Endothelial cell of umbilical vein (primary cell): Measurements from ENCODE around the gene LMO7. TPM values are rescaled to one million over a fixed set of nuclear protein-coding genes. Genes with fewer than 3 reads are reported as not detected.
"Not testable (repeated sequence)": the region's sequence is repeated elsewhere in the genome, so short reads cannot be mapped to it uniquely, and the experiment has no call there.

Experiments used
- BruUV-seq: library from RNA; stranded (reverse); fragments of 400-500 nt; replicated peaks from 2 replicates; lab custom pipeline; 2021; lab: Mats Ljungman, UMichigan
- CTCF ChIA-PET: fragments of 300-600, 350-600 bp; sonication (Branson Sonifier 250); formaldehyde crosslinking; loops from one replicate; lab custom pipeline; 2021; ENCODE audit warnings: antibody characterized with exemption, inconsistent platforms; lab: Charles Lee
- POLR2A ChIA-PET: fragments of 300-600, 350-600 bp; sonication (Branson Sonifier 250); formaldehyde crosslinking; loops from one replicate; lab custom pipeline; 2021; ENCODE audit warnings: antibody characterized with exemption, inconsistent platforms; lab: Charles Lee
- DNase-seq: peaks from one replicate; pipeline ENCODE4 v3.0.0-alpha.2; 2011; ENCODE audit warnings: low read depth, low spot score
- FAIRE-seq: peaks from 2 replicates; lab custom pipeline; 2011; peaks lifted over from hg19 to GRCh38; lab: Jason Lieb, UNC
- H2AFZ ChIP-seq: 2 replicates; pipeline ENCODE4 v1.6.0; 2012; ENCODE audit warnings: low read depth, low read length, control low read depth, inconsistent platforms
- H3K27ac ChIP-seq: 2 replicates; pipeline ENCODE4 v1.5.1; 2011; ENCODE audit warnings: low read depth, mild to moderate bottlenecking, control low read depth, low read length, moderate library complexity; ENCODE audit not compliant: insufficient read depth
- H3K27me3 ChIP-seq, 2 experiments: 2 replicates each; pipeline versions ENCODE4 v1.6.0 to v1.6.1; 2011; ENCODE audit warnings: low read length in 2 of 2, mixed read lengths in 1 of 2; ENCODE audit not compliant: control insufficient read depth in 2 of 2, insufficient read depth in 2 of 2
- H3K36me3 ChIP-seq, 2 experiments: 2 replicates in 1 of 2; 3 replicates in 1 of 2; pipeline ENCODE4 v1.5.1; 2011; ENCODE audit warnings: low read length in 2 of 2, mild to moderate bottlenecking in 1 of 2, moderate library complexity in 1 of 2; ENCODE audit not compliant: control insufficient read depth in 2 of 2, insufficient read depth in 2 of 2; ENCODE audit errors: extremely low read depth in 1 of 2
- H3K4me1 ChIP-seq: 3 replicates; pipeline ENCODE4 v1.5.1; 2011; ENCODE audit warnings: mild to moderate bottlenecking, low read length; ENCODE audit not compliant: control insufficient read depth, insufficient read depth; ENCODE audit errors: extremely low read depth
- H3K4me2 ChIP-seq: 2 replicates; pipeline ENCODE4 v1.6.1; 2011; ENCODE audit warnings: low read length, control low read depth, mixed read lengths; ENCODE audit not compliant: insufficient read depth
- H3K4me3 ChIP-seq, 3 experiments: fragments of 200-600 bp in 1 of 3; sonication (generic), shearing (Covaris generic) in 1 of 3; replicated peaks in 1 of 3; 2 replicates each; pipeline ENCODE4 v1.5.1; 2011 to 2016; ENCODE audit warnings: control low read depth in 3 of 3, low read length in 3 of 3, mild to moderate bottlenecking in 2 of 3, inconsistent platforms in 1 of 3, low read depth in 1 of 3, moderate library complexity in 1 of 3; ENCODE audit not compliant: insufficient read depth in 1 of 3
- H3K79me2 ChIP-seq: 2 replicates; pipeline ENCODE4 v1.6.0; 2012; ENCODE audit warnings: low read length, inconsistent platforms; ENCODE audit not compliant: control insufficient read depth, insufficient read depth
- H3K9ac ChIP-seq: replicated peaks from 2 replicates; pipeline ENCODE3; 2011; ENCODE audit warnings: low read length, control low read depth; ENCODE audit not compliant: insufficient read depth; ENCODE audit errors: extremely low read depth
- H3K9me1 ChIP-seq: replicated peaks from 3 replicates; pipeline ENCODE4 v1.6.0; 2011; ENCODE audit warnings: mild to moderate bottlenecking, low read length; ENCODE audit not compliant: control insufficient read depth, insufficient read depth; ENCODE audit errors: extremely low read depth
- H3K9me3 ChIP-seq: replicated peaks from 2 replicates; pipeline ENCODE4 v1.5.1; 2012; ENCODE audit warnings: low read length, inconsistent platforms; ENCODE audit not compliant: control insufficient read depth, insufficient read depth
- H4K20me1 ChIP-seq: replicated peaks from 2 replicates; pipeline ENCODE3; 2011; ENCODE audit warnings: mild to moderate bottlenecking, low read length; ENCODE audit not compliant: control insufficient read depth, insufficient read depth; ENCODE audit errors: extremely low read depth
- EZH2 ChIP-seq: IDR thresholded peaks from 2 replicates; pipeline ENCODE4 v1.6.1; 2012; ENCODE audit warnings: borderline replicate concordance, low read depth, mild to moderate bottlenecking, moderate library complexity, low read length, inconsistent platforms; ENCODE audit not compliant: severe bottlenecking
- FOS ChIP-seq: IDR thresholded peaks from 2 replicates; pipeline ENCODE4 v1.6.1; 2011; ENCODE audit warnings: mild to moderate bottlenecking, low read length, moderate library complexity, borderline replicate concordance; ENCODE audit not compliant: insufficient read depth
- GATA2 ChIP-seq: IDR thresholded peaks from 2 replicates; pipeline ENCODE4 v1.7.0; 2011; ENCODE audit warnings: low read depth, mild to moderate bottlenecking, moderate library complexity, mixed read lengths, low read length; ENCODE audit not compliant: insufficient read length, insufficient read depth
- JUN ChIP-seq: IDR thresholded peaks from 2 replicates; pipeline ENCODE4 v1.6.1; 2011; ENCODE audit warnings: borderline replicate concordance, low read depth; ENCODE audit not compliant: insufficient read length, insufficient read depth
- MYC ChIP-seq: IDR thresholded peaks from one replicate; pipeline ENCODE4 v1.6.1; 2011; ENCODE audit warnings: mild to moderate bottlenecking, low read depth, low read length
- POLR2A ChIP-seq: IDR thresholded peaks from 2 replicates; pipeline ENCODE4 v1.6.1; 2012; ENCODE audit warnings: low read depth, mild to moderate bottlenecking, control low read depth, low read length
- POLR2AphosphoS5 ChIP-seq: IDR thresholded peaks from 2 replicates; pipeline ENCODE4 v1.6.1; 2012; ENCODE audit warnings: low read depth, mild to moderate bottlenecking, control low read depth, low read length, moderate library complexity; ENCODE audit not compliant: insufficient read depth
- dilution Hi-C: fragments of 300-500 bp; cut with MboI; formaldehyde crosslinking; loops from one replicate; pipeline ENCODE4 v1.15.0; 2019; ENCODE audit warnings: low sequenced_read_pairs; ENCODE audit not compliant: extremely low pct_ligation_motif_present
- intact Hi-C: fragments of 100-400 bp; cut with micrococcal nuclease; formaldehyde crosslinking; loops from one replicate; pipeline ENCODE4 v1.10.0; 2022
- polyA plus RNA-seq, 4 experiments: library from polyadenylated mRNA; depleted of rRNA in 3 of 4; stranded (reverse) in 3 of 4; unstranded in 1 of 4; fragments of >200 nt; gene quantifications; 2 replicates each; pipeline versions ENCODE4 v1.2.1 to v1.2.3, GENCODE V29; 2011 to 2012; ENCODE audit warnings: missing spikeins in 1 of 4
- total RNA-seq: library from RNA; stranded (reverse); gene quantifications from 2 replicates; pipeline ENCODE4 v1.2.3, GENCODE V29; 2021
- TF ChIP-seq, protein P1 (sequence below), 2 donors: IDR thresholded peaks; 1 replicate in 1 of 2; 2 replicates in 1 of 2; pipeline ENCODE4 v1.5.1; 2011; ENCODE audit warnings: low read length in 2 of 2, mild to moderate bottlenecking in 2 of 2, moderate library complexity in 2 of 2, control low read depth in 1 of 2, inconsistent platforms in 1 of 2, low read depth in 1 of 2; ENCODE audit not compliant: insufficient read depth in 1 of 2; ENCODE audit errors: extremely low read depth in 1 of 2
- TF ChIP-seq, protein P2 (sequence below): IDR thresholded peaks from 2 replicates; pipeline ENCODE4 v1.6.1; 2011; ENCODE audit not compliant: insufficient read depth, insufficient read length

The LMO7 gene
- total and polyA plus RNA-seq, 2 donors (not counting 3 experiments of a cell fraction or from before 2014, with no cell fraction given) = 10.5 to 21.1 TPM

DNA sequence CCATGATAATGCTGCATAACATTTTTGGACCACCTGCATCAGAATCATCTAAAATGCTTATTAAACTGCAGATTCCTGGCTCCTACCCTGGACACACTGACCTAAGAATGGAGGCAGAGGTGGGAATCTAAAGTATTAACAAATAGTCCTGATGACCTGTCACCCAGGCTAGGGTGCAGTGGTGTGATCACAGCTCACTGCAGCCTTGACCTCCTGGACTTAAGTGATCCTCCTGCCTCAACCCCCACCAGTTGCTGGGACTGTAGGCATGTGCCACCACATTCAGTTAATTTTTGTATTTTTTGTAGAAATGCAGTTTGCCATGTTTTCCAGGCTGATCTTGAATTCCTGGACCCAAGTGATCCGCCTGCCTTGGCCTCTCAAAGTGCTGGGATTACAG is 43.3 kb downstream of the LMO7 start:
- Histone ChIP-seq H4K20me1 (no peaks in the 10 kb centered on the region), H3K36me3 (no peaks in the 10 kb centered on the region), H3K79me2 (no peaks in the 10 kb centered on the region), H3K4me2 (no peak overlapping the region), H3K9me1 (no peaks in the 10 kb centered on the region), H3K27ac (no peak overlapping the region), H3K9me3 (no peaks in the 10 kb centered on the region), H3K4me3 (no peak overlapping the region), H3K27me3 (no peaks in the 10 kb centered on the region), H3K9ac (no peak overlapping the region), H3K4me1 (no peaks in the 10 kb centered on the region), H2AFZ (no peak overlapping the region)
- intact Hi-C loops = loop anchor here (10.0 kb wide), 1 partner anchor 195 kb away; the partner anchor contains the start of gene TBC1D4
- FAIRE-seq (no peak), DNase-seq (no peak)
- dilution Hi-C loops = no loop called here
- ChIA-PET POLR2A (no interaction called here), CTCF (interaction anchor here (2.1 kb wide), 1 partner anchor 16 kb away, joined by 9 read pairs; no protein-coding TSS in a partner anchor)
- no TSS peak for BruUV-seq
- no peak for TF ChIP-seq MYC
- TF ChIP-seq FOS = no peak
- no peak for TF ChIP-seq JUN
- no peak for TF ChIP-seq EZH2
- no peak for TF ChIP-seq POLR2AphosphoS5
- TF ChIP-seq, protein P1, sequence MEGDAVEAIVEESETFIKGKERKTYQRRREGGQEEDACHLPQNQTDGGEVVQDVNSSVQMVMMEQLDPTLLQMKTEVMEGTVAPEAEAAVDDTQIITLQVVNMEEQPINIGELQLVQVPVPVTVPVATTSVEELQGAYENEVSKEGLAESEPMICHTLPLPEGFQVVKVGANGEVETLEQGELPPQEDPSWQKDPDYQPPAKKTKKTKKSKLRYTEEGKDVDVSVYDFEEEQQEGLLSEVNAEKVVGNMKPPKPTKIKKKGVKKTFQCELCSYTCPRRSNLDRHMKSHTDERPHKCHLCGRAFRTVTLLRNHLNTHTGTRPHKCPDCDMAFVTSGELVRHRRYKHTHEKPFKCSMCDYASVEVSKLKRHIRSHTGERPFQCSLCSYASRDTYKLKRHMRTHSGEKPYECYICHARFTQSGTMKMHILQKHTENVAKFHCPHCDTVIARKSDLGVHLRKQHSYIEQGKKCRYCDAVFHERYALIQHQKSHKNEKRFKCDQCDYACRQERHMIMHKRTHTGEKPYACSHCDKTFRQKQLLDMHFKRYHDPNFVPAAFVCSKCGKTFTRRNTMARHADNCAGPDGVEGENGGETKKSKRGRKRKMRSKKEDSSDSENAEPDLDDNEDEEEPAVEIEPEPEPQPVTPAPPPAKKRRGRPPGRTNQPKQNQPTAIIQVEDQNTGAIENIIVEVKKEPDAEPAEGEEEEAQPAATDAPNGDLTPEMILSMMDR (IDR thresholded peaks at IDR 0.05; ENCODE audit: extremely low read depth in 1 of 2, insufficient read depth in 1 of 2, low read depth in 1 of 2, low read length in 2 of 2) = no peak
- TF ChIP-seq GATA2 = no peak
- TF ChIP-seq, protein P2, sequence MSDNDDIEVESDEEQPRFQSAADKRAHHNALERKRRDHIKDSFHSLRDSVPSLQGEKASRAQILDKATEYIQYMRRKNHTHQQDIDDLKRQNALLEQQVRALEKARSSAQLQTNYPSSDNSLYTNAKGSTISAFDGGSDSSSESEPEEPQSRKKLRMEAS = no peak
- no peak for TF ChIP-seq POLR2A

DNA sequence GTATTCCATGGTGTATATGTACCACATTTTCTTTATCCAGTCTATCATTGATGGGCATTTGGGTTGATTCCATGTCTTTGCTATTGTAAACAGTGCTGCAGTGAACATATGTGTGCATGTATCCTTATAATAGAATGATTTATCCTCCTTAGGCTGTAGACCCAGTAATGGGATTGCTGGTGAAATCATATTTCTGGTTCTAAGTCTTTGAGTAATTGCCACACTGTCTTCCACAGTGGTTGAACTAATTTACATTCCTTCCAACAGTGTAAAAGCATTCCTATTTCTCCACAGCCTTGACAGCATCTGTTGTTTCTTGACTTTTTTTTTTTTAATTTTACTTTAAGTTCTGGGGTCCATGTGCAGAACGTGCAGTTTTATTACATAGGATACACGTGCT is 44.1 kb downstream of the LMO7 start:
- H4K20me1 ChIP-seq, H3K27me3 ChIP-seq, POLR2A ChIA-PET, H3K27ac ChIP-seq, H3K4me2 ChIP-seq, H2AFZ ChIP-seq, H3K79me2 ChIP-seq, intact Hi-C loops, H3K9me1 ChIP-seq, DNase-seq, BruUV-seq, H3K4me3 ChIP-seq, FAIRE-seq, H3K36me3 ChIP-seq, H3K9me3 ChIP-seq, dilution Hi-C loops, H3K4me1 ChIP-seq, H3K9ac ChIP-seq: not testable (repeated sequence)
- CTCF ChIA-PET = interaction anchor here (2.1 kb wide), 1 partner anchor 15 kb away, joined by 9 read pairs; no protein-coding TSS in a partner anchor
